ENCODE data around the gene LINC00305. TPM values are rescaled to one million over a fixed set of nuclear protein-coding genes. Genes with fewer than 3 reads are reported as not detected.
A peak's percentile ranks its signal among the peaks of the same experiment; 100 is the strongest.

Gene LINC00305
- polyA plus RNA-seq, 1 donor from 2014 or later: not detected

- no peak overlapping the region for H3K4me3 ChIP-seq (ENCODE audit: low read length)
- H3K9me3 ChIP-seq (ENCODE audit: low read length): no peaks in the 10 kb centered on the region
- no peaks in the 10 kb centered on the region for H3F3A ChIP-seq (ENCODE audit: insufficient read depth, low read length, poor library complexity, severe bottlenecking)
- no peaks in the 10 kb centered on the region for H3K79me2 ChIP-seq (replicated peaks; ENCODE audit: insufficient read depth, low read length)
- H4K20me1 ChIP-seq (ENCODE audit: insufficient read depth): no peaks in the 10 kb centered on the region
- H3K4me2 ChIP-seq (ENCODE audit: low read length): no peak overlapping the region
- peak overlapping the region; percentile 8 for H3K27ac ChIP-seq (ENCODE audit: low read length)
- no peak overlapping the region for H2AFZ ChIP-seq (ENCODE audit: low read depth, low read length)
- H3K27me3 ChIP-seq (ENCODE audit: insufficient read depth, low read depth, low read length): no peaks in the 10 kb centered on the region
- H3K36me3 ChIP-seq (ENCODE audit: insufficient read depth, low read length): no peaks in the 10 kb centered on the region
- H3K9me2 ChIP-seq (ENCODE audit: insufficient read depth, low read length): no peaks in the 10 kb centered on the region
- H3K9ac ChIP-seq (ENCODE audit: low read length): no peak overlapping the region
- TF ChIP-seq CTCF (IDR thresholded peaks at IDR 0.05; ENCODE audit: poor library complexity, severe bottlenecking) (no peak), POLR2AphosphoS5 (IDR thresholded peaks at IDR 0.05) (no peak), TAF1 (IDR thresholded peaks at IDR 0.05; ENCODE audit: low read depth) (no peak)
Observed at GRCh38 chr18:64180617-64181016, 31.7 kb upstream of the LINC00305 start.

- no peaks in the 10 kb centered on the region for H4K20me1 ChIP-seq (ENCODE audit: insufficient read depth)
- H3K9me3 ChIP-seq (ENCODE audit: low read length): no peaks in the 10 kb centered on the region
- no peak for TF ChIP-seq EZH2 (IDR thresholded peaks at IDR 0.05; ENCODE audit: borderline replicate concordance, insufficient read depth, low read length, poor library complexity, severe bottlenecking)
- TF ChIP-seq RAD21 (conservative IDR thresholded peaks at IDR 0.05): no peak
- no peak for TF ChIP-seq EP300 (conservative IDR thresholded peaks at IDR 0.05; ENCODE audit: poor library complexity, severe bottlenecking)
- TF ChIP-seq MXI1 (conservative IDR thresholded peaks at IDR 0.05; ENCODE audit: poor library complexity, severe bottlenecking): no peak
- TF ChIP-seq POLR2AphosphoS5 (IDR thresholded peaks at IDR 0.05): no peak
- no peak for TF ChIP-seq REST (IDR thresholded peaks at IDR 0.05; ENCODE audit: borderline replicate concordance)
- TF ChIP-seq SMC3 (conservative IDR thresholded peaks at IDR 0.05; ENCODE audit: poor library complexity): no peak
- no peak overlapping the region for H3K9ac ChIP-seq (ENCODE audit: low read length)
- no peaks in the 10 kb centered on the region for H3K9me2 ChIP-seq (ENCODE audit: insufficient read depth, low read length)
- no peaks in the 10 kb centered on the region for H3K79me2 ChIP-seq (replicated peaks; ENCODE audit: insufficient read depth, low read length)
- H3K27me3 ChIP-seq (ENCODE audit: insufficient read depth, low read depth, low read length): no peaks in the 10 kb centered on the region
- H2AFZ ChIP-seq (ENCODE audit: low read depth, low read length): no peak overlapping the region
- H3K4me2 ChIP-seq (ENCODE audit: low read length): no peak overlapping the region
- H3K4me3 ChIP-seq (ENCODE audit: low read length): no peak overlapping the region
- H3K36me3 ChIP-seq (ENCODE audit: insufficient read depth, low read length): no peaks in the 10 kb centered on the region
- peak overlapping the region; percentile 8 for H3K27ac ChIP-seq (ENCODE audit: low read length)
- no peaks in the 10 kb centered on the region for H3F3A ChIP-seq (ENCODE audit: insufficient read depth, low read length, poor library complexity, severe bottlenecking)
Observed at GRCh38 chr18:64180171-64180570, 31.3 kb upstream of the LINC00305 start.

- Histone ChIP-seq H4K20me1 (ENCODE audit: insufficient read depth) (no peaks in the 10 kb centered on the region), H3F3A (ENCODE audit: insufficient read depth, low read length, poor library complexity, severe bottlenecking) (no peaks in the 10 kb centered on the region), H3K36me3 (ENCODE audit: insufficient read depth, low read length) (no peaks in the 10 kb centered on the region), H3K9me2 (ENCODE audit: insufficient read depth, low read length) (no peaks in the 10 kb centered on the region), H3K27me3 (ENCODE audit: insufficient read depth, low read depth, low read length) (no peaks in the 10 kb centered on the region), H3K9ac (ENCODE audit: low read length) (no peak overlapping the region), H2AFZ (ENCODE audit: low read depth, low read length) (no peak overlapping the region), H3K79me2 (replicated peaks; ENCODE audit: insufficient read depth, low read length) (no peaks in the 10 kb centered on the region), H3K27ac (ENCODE audit: low read length) (no peak overlapping the region), H3K4me2 (ENCODE audit: low read length) (no peak overlapping the region), H3K9me3 (ENCODE audit: low read length) (no peaks in the 10 kb centered on the region), H3K4me3 (ENCODE audit: low read length) (no peak overlapping the region)
- TF ChIP-seq RAD21 (conservative IDR thresholded peaks at IDR 0.05) (no peak), EP300 (conservative IDR thresholded peaks at IDR 0.05; ENCODE audit: poor library complexity, severe bottlenecking) (no peak), SMC3 (conservative IDR thresholded peaks at IDR 0.05; ENCODE audit: poor library complexity) (no peak), POLR2AphosphoS5 (IDR thresholded peaks at IDR 0.05) (no peak), CTCF (IDR thresholded peaks at IDR 0.05; ENCODE audit: poor library complexity, severe bottlenecking) (no peak), TAF1 (IDR thresholded peaks at IDR 0.05; ENCODE audit: low read depth) (no peak), EZH2 (IDR thresholded peaks at IDR 0.05; ENCODE audit: borderline replicate concordance, insufficient read depth, low read length, poor library complexity, severe bottlenecking) (no peak), REST (IDR thresholded peaks at IDR 0.05; ENCODE audit: borderline replicate concordance) (no peak), MXI1 (conservative IDR thresholded peaks at IDR 0.05; ENCODE audit: poor library complexity, severe bottlenecking) (no peak)
Observed at GRCh38 chr18:64179556-64180080, 30.7 kb upstream of the LINC00305 start.
